ENCODE measurements around the gene PMFBP1.

The PMFBP1 gene

GRCh38 chr16:72202014-72202413 is 30.1 kb upstream of the PMFBP1 start:
- TF ChIP-seq CTCF (IDR thresholded peaks at IDR 0.05; ENCODE audit: control extremely low read depth, extremely low read depth, low read depth, missing control alignments): no peak
- ChIA-PET POLR2A (no interaction called here), CTCF (interaction anchor here (1.2 to 3.0 kb wide), 2 partner anchors 11 to 265 kb away, joined by 3 to 8 read pairs; no protein-coding TSS in a partner anchor)
- DNase-seq (ENCODE audit: extremely low spot score): no peak

GRCh38 chr16:72201387-72201786 is 29.4 kb upstream of the PMFBP1 start:
- TF ChIP-seq CTCF (IDR thresholded peaks at IDR 0.05; ENCODE audit: control extremely low read depth, extremely low read depth, low read depth, missing control alignments): no peak
- ChIA-PET CTCF (interaction anchor here (3.0 kb wide), 1 partner anchor 11 kb away, joined by 8 read pairs; no protein-coding TSS in a partner anchor), POLR2A (no interaction called here)

GRCh38 chr16:72199761-72200337 is 27.9 kb upstream of the PMFBP1 start:
- ChIA-PET CTCF (interaction anchor here (1.3 to 3.0 kb wide), 3 partner anchors 8 to 21 kb away, joined by 3 to 10 read pairs (median 8); no protein-coding TSS in a partner anchor), POLR2A (interaction anchor here (0.7 kb wide), 1 partner anchor 525 kb away, joined by 7 read pairs; no protein-coding TSS in a partner anchor)
- TF ChIP-seq CTCF (IDR thresholded peaks at IDR 0.05; ENCODE audit: control extremely low read depth, extremely low read depth, low read depth, missing control alignments): no peak
- no peak for DNase-seq (ENCODE audit: extremely low spot score)

More at GRCh38 chr16:72201387-72201786, 29.4 kb upstream of the PMFBP1 start:
- DNase-seq (ENCODE audit: extremely low spot score): no peak

- DNase-seq (ENCODE audit: extremely low spot score): no peak
- TF ChIP-seq CTCF (IDR thresholded peaks at IDR 0.05; ENCODE audit: control extremely low read depth, extremely low read depth, low read depth, missing control alignments): no peak
- ChIA-PET CTCF (interaction anchor here (2.6 kb wide), 1 partner anchor 9 kb away, joined by 10 read pairs; no protein-coding TSS in a partner anchor), POLR2A (no interaction called here)
These were observed 26.8 kb upstream of the PMFBP1 start for GRCh38 chr16:72198771-72199201.

- ChIA-PET CTCF (interaction anchor here (2.6 kb wide), 1 partner anchor 10 kb away, joined by 10 read pairs; no protein-coding TSS in a partner anchor), POLR2A (no interaction called here)
- no peak for TF ChIP-seq CTCF (IDR thresholded peaks at IDR 0.05; ENCODE audit: control extremely low read depth, extremely low read depth, low read depth, missing control alignments)
- DNase-seq (ENCODE audit: extremely low spot score): no peak
These were observed 26.2 kb upstream of the PMFBP1 start for GRCh38 chr16:72198021-72198711.

- ChIA-PET POLR2A (no interaction called here), CTCF (no interaction called here)
These were observed 25.6 kb upstream of the PMFBP1 start for GRCh38 chr16:72197545-72197944.

More at GRCh38 chr16:72197545-72197944, 25.6 kb upstream of the PMFBP1 start:
- no peak for TF ChIP-seq CTCF (IDR thresholded peaks at IDR 0.05; ENCODE audit: control extremely low read depth, extremely low read depth, low read depth, missing control alignments)
- no peak for DNase-seq (ENCODE audit: extremely low spot score)

Measured in GM10248 (cell line).